ENCODE data around the gene LRRC51. TPM values are rescaled to one million over a fixed set of nuclear protein-coding genes. Genes with fewer than 3 reads are reported as not detected.

LRRC51 gene
- total and polyA plus RNA-seq, 2 donors (not counting 1 experiment from before 2014, with no cell fraction given) = 5.0 to 6.9 TPM

GRCh38 chr11:72125956-72126355 is 45.3 kb downstream of the LRRC51 start:
- H3K4me1 ChIP-seq (ENCODE audit: control insufficient read depth, extremely low read depth, insufficient read depth, low read length) = no peaks in the 10 kb centered on the region
- H3K4me2 ChIP-seq (ENCODE audit: extremely low read depth, insufficient read depth, low read length) = no peak overlapping the region
- no peak overlapping the region for H3K4me3 ChIP-seq (replicated peaks in 1 of 4; ENCODE audit: control extremely low read depth in 1 of 4, insufficient read depth in 1 of 4, low read depth in 3 of 4, low read length in 4 of 4)
- DNase-seq (ENCODE audit: low read depth in 2 of 2) = no peak
- H3K27ac ChIP-seq (ENCODE audit: insufficient read depth, low read length) = no peak overlapping the region
- no peak overlapping the region for H2AFZ ChIP-seq (ENCODE audit: low read length)
- H4K20me1 ChIP-seq (ENCODE audit: control insufficient read depth, extremely low read depth, insufficient read depth, low read length) = no peaks in the 10 kb centered on the region
- TF ChIP-seq CTCF (conservative IDR thresholded peaks at IDR 0.05 in 1 of 2, IDR thresholded peaks at IDR 0.05 in 1 of 2; ENCODE audit: low read depth in 1 of 2, low read length in 2 of 2) (no peak), EZH2 (IDR thresholded peaks at IDR 0.05; ENCODE audit: low read length, missing control alignments) (no peak)
- H3K27me3 ChIP-seq (ENCODE audit: control insufficient read depth, insufficient read depth, low read length) = no peaks in the 10 kb centered on the region
- H3K9ac ChIP-seq (ENCODE audit: insufficient read depth, low read length) = no peak overlapping the region
- H3K9me3 ChIP-seq (ENCODE audit: control insufficient read depth, insufficient read depth, low read depth, low read length) = no peaks in the 10 kb centered on the region
- H3K36me3 ChIP-seq (ENCODE audit: control insufficient read depth, insufficient read depth, low read length) = no peaks in the 10 kb centered on the region
- H3K79me2 ChIP-seq (ENCODE audit: control insufficient read depth, insufficient read depth, low read length) = no peaks in the 10 kb centered on the region

GRCh38 chr11:72127923-72128322 is 47.3 kb downstream of the LRRC51 start:
- Histone ChIP-seq H3K9ac (ENCODE audit: insufficient read depth, low read length) (no peak overlapping the region), H4K20me1 (ENCODE audit: control insufficient read depth, extremely low read depth, insufficient read depth, low read length) (no peaks in the 10 kb centered on the region), H2AFZ (ENCODE audit: low read length) (no peak overlapping the region), H3K36me3 (ENCODE audit: control insufficient read depth, insufficient read depth, low read length) (no peaks in the 10 kb centered on the region), H3K4me1 (ENCODE audit: control insufficient read depth, extremely low read depth, insufficient read depth, low read length) (no peaks in the 10 kb centered on the region), H3K27ac (ENCODE audit: insufficient read depth, low read length) (no peak overlapping the region), H3K4me2 (ENCODE audit: extremely low read depth, insufficient read depth, low read length) (no peak overlapping the region), H3K79me2 (ENCODE audit: control insufficient read depth, insufficient read depth, low read length) (no peaks in the 10 kb centered on the region), H3K9me3 (ENCODE audit: control insufficient read depth, insufficient read depth, low read depth, low read length) (no peaks in the 10 kb centered on the region), H3K4me3 (replicated peaks in 1 of 4; ENCODE audit: control extremely low read depth in 1 of 4, insufficient read depth in 1 of 4, low read depth in 3 of 4, low read length in 4 of 4) (no peak overlapping the region), H3K27me3 (ENCODE audit: control insufficient read depth, insufficient read depth, low read length) (no peaks in the 10 kb centered on the region)
- no peak for DNase-seq (ENCODE audit: low read depth in 2 of 2)
- TF ChIP-seq CTCF (conservative IDR thresholded peaks at IDR 0.05 in 1 of 2, IDR thresholded peaks at IDR 0.05 in 1 of 2; ENCODE audit: low read depth in 1 of 2, low read length in 2 of 2) (no peak), EZH2 (IDR thresholded peaks at IDR 0.05; ENCODE audit: low read length, missing control alignments) (no peak)

- Histone ChIP-seq H3K36me3 (ENCODE audit: control insufficient read depth, insufficient read depth, low read length) (no peaks in the 10 kb centered on the region), H3K9ac (ENCODE audit: insufficient read depth, low read length) (no peak overlapping the region), H3K4me2 (ENCODE audit: extremely low read depth, insufficient read depth, low read length) (no peak overlapping the region), H3K9me3 (ENCODE audit: control insufficient read depth, insufficient read depth, low read depth, low read length) (no peaks in the 10 kb centered on the region), H2AFZ (ENCODE audit: low read length) (no peak overlapping the region), H3K27me3 (ENCODE audit: control insufficient read depth, insufficient read depth, low read length) (no peaks in the 10 kb centered on the region), H3K4me1 (ENCODE audit: control insufficient read depth, extremely low read depth, insufficient read depth, low read length) (no peaks in the 10 kb centered on the region), H3K27ac (ENCODE audit: insufficient read depth, low read length) (no peak overlapping the region), H3K4me3 (replicated peaks in 1 of 4; ENCODE audit: control extremely low read depth in 1 of 4, insufficient read depth in 1 of 4, low read depth in 3 of 4, low read length in 4 of 4) (no peak overlapping the region), H3K79me2 (ENCODE audit: control insufficient read depth, insufficient read depth, low read length) (no peaks in the 10 kb centered on the region), H4K20me1 (ENCODE audit: control insufficient read depth, extremely low read depth, insufficient read depth, low read length) (no peaks in the 10 kb centered on the region)
- no peak for TF ChIP-seq CTCF (conservative IDR thresholded peaks at IDR 0.05 in 1 of 2, IDR thresholded peaks at IDR 0.05 in 1 of 2; ENCODE audit: low read depth in 1 of 2, low read length in 2 of 2)
- TF ChIP-seq EZH2 (IDR thresholded peaks at IDR 0.05; ENCODE audit: low read length, missing control alignments) = no peak
- DNase-seq (ENCODE audit: low read depth in 2 of 2) = no peak
Measured at GRCh38 chr11:72129381-72129780, 48.7 kb downstream of the LRRC51 start.
